NCI-H345 treated with DMSO at 0.1 percent for 48 hours (cell line): ENCODE data around the gene CELF1.

Experiments
- DNase-seq: peaks from one replicate; lab custom pipeline; 2025; ENCODE audit not compliant: unreplicated experiment; lab: John Stamatoyannopoulos, UW

CELF1 gene

DNA sequence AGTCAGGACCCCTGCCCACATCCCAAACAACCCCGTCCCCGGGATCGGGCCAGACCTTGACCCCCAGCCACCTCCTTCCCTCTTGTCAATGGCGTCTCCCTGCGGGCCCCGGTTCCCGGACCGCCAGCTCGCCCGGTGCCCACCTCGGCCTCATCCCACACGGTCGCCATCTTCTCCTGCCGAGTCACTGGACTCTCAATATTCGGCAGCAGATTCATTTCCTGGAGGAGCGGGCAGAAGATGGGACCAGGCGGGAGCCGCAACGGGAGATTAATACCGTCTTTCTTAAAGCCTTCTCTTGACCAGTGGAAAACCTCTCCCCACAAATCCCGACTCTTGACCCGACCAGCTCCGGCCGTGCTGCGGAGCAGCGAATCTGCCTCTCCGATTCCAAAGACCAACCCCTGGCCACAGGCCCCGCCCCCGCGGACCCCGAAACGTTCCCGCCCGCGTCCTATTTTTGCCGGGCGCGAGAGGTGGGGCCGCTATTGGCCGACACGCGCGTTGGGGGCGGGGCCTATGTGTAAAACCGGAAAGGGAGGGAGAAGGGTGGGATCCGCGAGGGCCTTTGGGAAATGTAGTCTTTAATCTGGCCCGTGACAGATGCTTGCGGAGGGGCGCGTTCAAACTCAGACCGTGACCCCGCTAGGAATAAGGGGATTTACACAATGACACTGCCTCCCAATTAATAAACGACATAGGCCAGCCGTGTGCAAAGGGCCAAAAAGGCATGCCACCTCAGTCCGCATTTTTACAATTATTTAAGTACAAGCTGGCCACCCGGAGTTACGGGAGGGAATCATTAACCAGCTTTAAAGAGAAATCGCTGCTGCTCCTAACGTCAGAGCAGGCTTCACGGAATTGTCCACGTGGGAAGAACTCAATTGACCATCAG, 126.6 kb downstream of the CELF1 start, which contains the start of gene PSMC3:
Gene PSMC3 (minus strand): TSS at position 378 of the 895 bp plus-strand sequence. CDS start 160 bp downstream, at position 218.
- DNase-seq: peak; percentile 85

DNA sequence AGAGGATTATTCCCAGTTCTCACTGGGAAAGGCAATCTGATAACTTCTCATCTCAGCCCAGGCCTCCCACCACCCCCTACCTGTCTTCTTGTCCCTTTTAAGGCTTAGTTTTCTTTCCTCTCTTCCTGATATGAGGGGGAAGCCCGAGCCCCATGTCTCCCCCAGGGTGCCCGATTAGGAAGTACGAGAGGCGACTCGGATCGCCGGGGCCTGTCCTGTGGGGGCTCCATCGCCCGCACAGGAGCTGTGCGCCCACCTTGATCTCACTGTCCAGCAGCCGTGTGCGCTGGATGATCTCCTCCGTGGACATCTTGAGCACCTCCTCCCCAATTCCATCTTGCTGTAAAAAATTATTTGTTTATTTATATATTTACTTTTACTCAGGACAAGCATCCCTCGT, 127.3 kb downstream of the CELF1 start:
- DNase-seq: no peak

- DNase-seq: no peak
Measured at GRCh38 chr11:47418454-47419259, 134.3 kb downstream of the CELF1 start.

DNA sequence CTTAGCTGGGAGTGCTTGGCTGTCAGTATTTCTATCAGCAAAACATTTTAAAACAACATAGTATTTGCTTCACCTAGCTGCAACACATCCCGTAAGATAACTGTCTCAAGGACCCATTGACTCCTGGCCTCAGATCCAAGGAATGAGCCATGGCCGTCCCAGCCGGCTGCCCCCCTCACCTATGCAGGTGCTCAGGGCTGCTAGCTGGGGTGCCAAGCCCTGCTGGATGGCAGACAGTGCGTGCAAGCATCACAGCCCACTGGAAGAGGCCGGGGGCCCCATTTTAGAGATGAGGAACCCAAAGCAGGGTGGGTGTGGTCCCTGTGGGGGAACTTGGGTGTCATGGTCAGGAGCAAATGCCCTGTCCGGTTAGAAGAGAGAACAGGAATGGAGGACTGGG, 135.2 kb downstream of the CELF1 start:
- DNase-seq: no peak

DNA sequence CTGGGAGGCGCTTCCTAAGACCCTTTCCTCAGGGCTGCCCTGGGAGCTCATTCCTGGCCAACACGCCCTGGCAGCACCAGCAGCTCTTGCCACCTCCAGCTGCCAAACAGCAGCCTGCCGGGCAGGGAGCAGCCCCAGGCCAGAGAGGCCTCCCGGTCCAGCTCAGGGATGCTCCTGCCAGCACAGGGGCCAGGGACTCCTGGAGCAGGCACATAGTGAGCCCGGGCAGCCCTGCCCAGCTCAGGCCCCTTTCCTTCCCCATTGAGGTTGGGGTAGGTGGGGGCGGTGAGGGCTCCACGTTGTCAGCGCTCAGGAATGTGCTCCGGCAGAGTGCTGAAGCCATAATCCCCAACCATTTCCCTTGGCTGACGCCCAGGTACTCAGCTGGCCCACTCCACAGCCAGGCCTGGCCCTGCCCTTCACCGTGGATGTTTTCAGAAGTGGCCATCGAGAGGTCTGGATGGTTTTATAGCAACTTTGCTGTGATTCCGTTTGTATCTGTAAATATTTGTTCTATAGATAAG, 136.9 kb downstream of the CELF1 start:
- DNase-seq: no peak
